Astrocyte (in vitro differentiated cells and primary cell): ENCODE data around the gene MOCS2. TPM values are rescaled to one million over a fixed set of nuclear protein-coding genes. Genes with fewer than 3 reads are reported as not detected.
A peak's percentile ranks its signal among the peaks of the same experiment; 100 is the strongest.

Source experiments
- DNase-seq: peaks from one replicate; pipeline ENCODE4 v3.0.0-alpha.2; 2010; ENCODE audit warnings: low read depth
- FAIRE-seq: peaks from 2 replicates; lab custom pipeline; 2011; peaks lifted over from hg19 to GRCh38; lab: Jason Lieb, UNC
- H2AFZ ChIP-seq: 2 replicates; pipeline ENCODE4 v1.6.0; 2012; ENCODE audit warnings: low read depth, low read length, inconsistent platforms
- H3K27ac ChIP-seq: 2 replicates; pipeline ENCODE4 v1.5.1; 2011; ENCODE audit warnings: low read depth, low read length, inconsistent platforms
- H3K27me3 ChIP-seq: 2 replicates; pipeline ENCODE4 v1.6.0; 2011; ENCODE audit warnings: low read length, inconsistent platforms; ENCODE audit not compliant: insufficient read depth
- H3K36me3 ChIP-seq: 2 replicates; pipeline ENCODE4 v1.5.1; 2011; ENCODE audit warnings: low read length, inconsistent platforms; ENCODE audit not compliant: insufficient read depth
- H3K4me1 ChIP-seq: 2 replicates; pipeline ENCODE4 v1.5.1; 2011; ENCODE audit warnings: low read length, inconsistent platforms; ENCODE audit not compliant: insufficient read depth
- H3K4me2 ChIP-seq: 2 replicates; pipeline ENCODE4 v1.6.0; 2012; ENCODE audit warnings: low read length, inconsistent platforms
- H3K4me3 ChIP-seq: 2 replicates; pipeline ENCODE4 v1.5.1; 2011; ENCODE audit warnings: low read depth, mild to moderate bottlenecking, low read length, inconsistent platforms; ENCODE audit not compliant: insufficient read depth
- H3K79me2 ChIP-seq: 2 replicates; pipeline ENCODE4 v1.6.0; 2012; ENCODE audit warnings: mild to moderate bottlenecking, low read length, inconsistent platforms; ENCODE audit not compliant: insufficient read depth
- H3K9ac ChIP-seq: 2 replicates; pipeline ENCODE4 v1.6.0; 2012; ENCODE audit warnings: mild to moderate bottlenecking, low read length, inconsistent platforms
- H3K9me3 ChIP-seq: 2 replicates; pipeline ENCODE4 v1.5.1; 2012; ENCODE audit warnings: low read depth, mild to moderate bottlenecking, low read length, inconsistent platforms; ENCODE audit not compliant: insufficient read depth
- H4K20me1 ChIP-seq: 2 replicates; pipeline ENCODE4 v1.6.0; 2012; ENCODE audit warnings: low read length, inconsistent platforms; ENCODE audit not compliant: insufficient read depth
- H3K27ac Mint-ChIP-seq: one replicate; pipeline ENCODE4 v1.8.0; 2021; ENCODE audit warnings: mild to moderate bottlenecking, mixed read lengths; ENCODE audit not compliant: unreplicated experiment
- H3K27me3 Mint-ChIP-seq: one replicate; pipeline ENCODE4 v1.8.0; 2021; ENCODE audit warnings: low read depth, mixed read lengths; ENCODE audit not compliant: unreplicated experiment
- H3K36me3 Mint-ChIP-seq: one replicate; pipeline ENCODE4 v1.8.0; 2021; ENCODE audit warnings: low read depth, mixed read lengths; ENCODE audit not compliant: unreplicated experiment
- H3K4me1 Mint-ChIP-seq: one replicate; pipeline ENCODE4 v1.8.0; 2021; ENCODE audit warnings: low read depth, mixed read lengths; ENCODE audit not compliant: unreplicated experiment
- H3K4me3 Mint-ChIP-seq: one replicate; pipeline ENCODE4 v1.8.0; 2021; ENCODE audit warnings: mild to moderate bottlenecking, moderate library complexity, mixed read lengths; ENCODE audit not compliant: unreplicated experiment
- H3K9me3 Mint-ChIP-seq: one replicate; pipeline ENCODE4 v1.8.0; 2021; ENCODE audit warnings: mild to moderate bottlenecking, mixed read lengths; ENCODE audit not compliant: unreplicated experiment
- EZH2 ChIP-seq: IDR thresholded peaks from 2 replicates; pipeline ENCODE4 v1.6.1; 2012; ENCODE audit warnings: mild to moderate bottlenecking, low read length, inconsistent platforms; ENCODE audit not compliant: insufficient read depth
- total RNA-seq: library from RNA; stranded (reverse); gene quantifications from 2 replicates; pipeline ENCODE4 v1.2.1, GENCODE V29; 2021
- TF ChIP-seq, protein P1 (sequence below): IDR thresholded peaks from 2 replicates; pipeline ENCODE4 v1.5.1; 2011; ENCODE audit warnings: low read depth, mild to moderate bottlenecking, inconsistent platforms, low read length, moderate library complexity; ENCODE audit not compliant: insufficient read depth

The MOCS2 gene
- total RNA-seq, 1 donor from 2014 or later: 42.7 TPM

DNA sequence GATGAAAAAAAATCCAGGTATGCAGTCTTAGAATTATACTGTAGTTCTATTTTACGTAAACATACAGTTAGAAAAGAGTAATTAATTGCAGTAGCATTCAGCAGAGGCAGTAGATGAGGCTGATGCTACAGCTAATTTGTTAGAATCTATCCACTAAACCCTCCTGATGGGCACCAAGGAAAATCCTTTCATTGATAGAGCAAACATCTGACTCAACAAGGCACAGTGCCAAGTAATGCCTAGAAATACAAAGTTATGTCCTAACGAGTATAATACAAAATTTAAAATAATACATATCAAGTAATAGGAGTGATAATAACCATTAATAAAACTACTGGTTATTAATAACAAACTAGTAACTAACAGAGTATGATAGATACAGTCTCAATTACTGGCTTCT lies 9.0 kb downstream of the MOCS2 start:
- Histone ChIP-seq H3K4me3 (no peak overlapping the region), H3K4me2 (no peak overlapping the region), H3K9me3 (no peaks in the 10 kb centered on the region), H3K36me3 (peaks cover 24% of the 10 kb centered on the region), H3K27me3 (no peaks in the 10 kb centered on the region), H4K20me1 (no peaks in the 10 kb centered on the region), H3K4me1 (no peaks in the 10 kb centered on the region), H3K9ac (no peak overlapping the region), H3K27ac (no peak overlapping the region), H2AFZ (no peak overlapping the region), H3K79me2 (no peaks in the 10 kb centered on the region)
- no peak overlapping the region for H3K4me3 Mint-ChIP-seq
- H3K9me3 Mint-ChIP-seq: no peaks in the 10 kb centered on the region
- H3K4me1 Mint-ChIP-seq: peaks cover 27% of the 10 kb centered on the region
- no peaks in the 10 kb centered on the region for H3K27me3 Mint-ChIP-seq
- DNase-seq (no peak), FAIRE-seq (no peak)
- TF ChIP-seq EZH2: no peak
- no peak overlapping the region for H3K27ac Mint-ChIP-seq
- H3K36me3 Mint-ChIP-seq: peaks cover 12% of the 10 kb centered on the region

DNA sequence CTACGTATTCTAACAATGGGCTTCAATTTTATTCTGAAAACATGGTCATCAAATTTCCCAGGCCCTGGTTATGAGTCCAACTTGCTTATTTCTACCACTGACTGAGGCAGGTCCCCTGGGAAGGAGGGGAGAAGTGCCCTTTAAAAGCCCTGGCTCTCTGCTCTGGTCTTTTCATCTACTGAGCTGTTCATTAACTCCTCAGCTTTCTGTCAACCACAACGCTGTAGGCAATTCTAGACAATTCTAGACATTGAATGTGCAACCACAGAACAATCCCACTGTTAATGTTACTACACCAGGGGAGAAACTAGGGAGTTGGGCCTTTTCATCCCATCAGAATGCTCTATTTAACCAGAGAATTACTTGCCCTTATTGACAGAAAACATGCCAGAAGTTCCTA lies 10.0 kb downstream of the MOCS2 start:
- H3K4me2 ChIP-seq: no peak overlapping the region
- Mint-ChIP-seq H3K9me3 (no peaks in the 10 kb centered on the region), H3K4me3 (peak overlapping the region; percentile 17), H3K27me3 (no peaks in the 10 kb centered on the region), H3K4me1 (peaks cover 27% of the 10 kb centered on the region), H3K36me3 (peaks cover 9% of the 10 kb centered on the region), H3K27ac (peak overlapping the region; percentile 56)
- no peak overlapping the region for H3K9ac ChIP-seq
- no peaks in the 10 kb centered on the region for H3K27me3 ChIP-seq
- no peaks in the 10 kb centered on the region for H4K20me1 ChIP-seq
- no peak for DNase-seq
- H3K9me3 ChIP-seq: no peaks in the 10 kb centered on the region
- no peak overlapping the region for H2AFZ ChIP-seq
- H3K4me3 ChIP-seq: no peak overlapping the region
- FAIRE-seq: no peak
- no peak overlapping the region for H3K27ac ChIP-seq
- no peaks in the 10 kb centered on the region for H3K79me2 ChIP-seq
- no peaks in the 10 kb centered on the region for H3K4me1 ChIP-seq
- H3K36me3 ChIP-seq: peaks cover 30% of the 10 kb centered on the region
- TF ChIP-seq, protein P1, sequence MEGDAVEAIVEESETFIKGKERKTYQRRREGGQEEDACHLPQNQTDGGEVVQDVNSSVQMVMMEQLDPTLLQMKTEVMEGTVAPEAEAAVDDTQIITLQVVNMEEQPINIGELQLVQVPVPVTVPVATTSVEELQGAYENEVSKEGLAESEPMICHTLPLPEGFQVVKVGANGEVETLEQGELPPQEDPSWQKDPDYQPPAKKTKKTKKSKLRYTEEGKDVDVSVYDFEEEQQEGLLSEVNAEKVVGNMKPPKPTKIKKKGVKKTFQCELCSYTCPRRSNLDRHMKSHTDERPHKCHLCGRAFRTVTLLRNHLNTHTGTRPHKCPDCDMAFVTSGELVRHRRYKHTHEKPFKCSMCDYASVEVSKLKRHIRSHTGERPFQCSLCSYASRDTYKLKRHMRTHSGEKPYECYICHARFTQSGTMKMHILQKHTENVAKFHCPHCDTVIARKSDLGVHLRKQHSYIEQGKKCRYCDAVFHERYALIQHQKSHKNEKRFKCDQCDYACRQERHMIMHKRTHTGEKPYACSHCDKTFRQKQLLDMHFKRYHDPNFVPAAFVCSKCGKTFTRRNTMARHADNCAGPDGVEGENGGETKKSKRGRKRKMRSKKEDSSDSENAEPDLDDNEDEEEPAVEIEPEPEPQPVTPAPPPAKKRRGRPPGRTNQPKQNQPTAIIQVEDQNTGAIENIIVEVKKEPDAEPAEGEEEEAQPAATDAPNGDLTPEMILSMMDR: no peak
- TF ChIP-seq EZH2: no peak

DNA sequence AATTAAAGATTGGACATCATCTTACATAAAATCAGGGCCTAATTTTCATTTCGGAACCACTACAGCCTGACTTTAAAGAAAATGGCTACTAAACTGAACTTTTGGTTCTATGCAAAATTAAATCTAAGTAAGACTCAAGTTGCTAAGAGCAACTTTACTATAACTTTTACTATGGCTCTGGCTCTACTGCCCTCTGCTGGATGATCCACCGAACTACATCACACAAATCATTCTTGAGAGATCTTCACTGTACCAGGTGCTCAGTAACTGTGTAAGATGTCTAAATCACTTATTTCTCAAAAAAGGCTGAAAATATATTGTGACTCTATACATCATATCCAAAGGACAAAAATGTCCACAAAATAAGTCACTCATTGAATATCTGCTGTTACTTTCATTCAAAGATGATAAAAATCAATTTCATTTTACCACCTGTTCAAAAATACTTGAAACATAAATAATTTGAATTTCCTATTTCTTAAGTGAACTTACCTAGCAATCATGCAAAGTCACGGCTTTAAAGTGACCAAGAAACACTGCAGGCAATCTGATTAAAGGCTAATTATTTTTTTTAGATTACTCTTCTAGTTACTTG lies 13.5 kb downstream of the MOCS2 start:
- Mint-ChIP-seq H3K4me1 (peaks cover 32% of the 10 kb centered on the region), H3K27me3 (no peaks in the 10 kb centered on the region), H3K4me3 (no peak overlapping the region), H3K36me3 (peaks cover 2% of the 10 kb centered on the region), H3K27ac (no peak overlapping the region), H3K9me3 (no peaks in the 10 kb centered on the region)
- FAIRE-seq (peak; percentile 97), DNase-seq (no peak)
- peaks cover 5% of the 10 kb centered on the region for H3K4me1 ChIP-seq
- H3K36me3 ChIP-seq: peaks cover 32% of the 10 kb centered on the region
- H3K27me3 ChIP-seq: no peaks in the 10 kb centered on the region
- no peaks in the 10 kb centered on the region for H3K9me3 ChIP-seq
- H3K79me2 ChIP-seq: no peaks in the 10 kb centered on the region
- no peak overlapping the region for H3K9ac ChIP-seq
- TF ChIP-seq, protein P1: peak; percentile 95
- TF ChIP-seq EZH2: no peak
- H2AFZ ChIP-seq: no peak overlapping the region
- H3K27ac ChIP-seq: no peak overlapping the region
- no peaks in the 10 kb centered on the region for H4K20me1 ChIP-seq
- no peak overlapping the region for H3K4me3 ChIP-seq
- H3K4me2 ChIP-seq: no peak overlapping the region
